Islet precursor cell (in vitro differentiated cells): Measurements from ENCODE around the gene PDGFA.

Experiments
- DNase-seq: peaks from one replicate; pipeline ENCODE4 v3.0.0-alpha.2; 2018

The PDGFA gene

DNA sequence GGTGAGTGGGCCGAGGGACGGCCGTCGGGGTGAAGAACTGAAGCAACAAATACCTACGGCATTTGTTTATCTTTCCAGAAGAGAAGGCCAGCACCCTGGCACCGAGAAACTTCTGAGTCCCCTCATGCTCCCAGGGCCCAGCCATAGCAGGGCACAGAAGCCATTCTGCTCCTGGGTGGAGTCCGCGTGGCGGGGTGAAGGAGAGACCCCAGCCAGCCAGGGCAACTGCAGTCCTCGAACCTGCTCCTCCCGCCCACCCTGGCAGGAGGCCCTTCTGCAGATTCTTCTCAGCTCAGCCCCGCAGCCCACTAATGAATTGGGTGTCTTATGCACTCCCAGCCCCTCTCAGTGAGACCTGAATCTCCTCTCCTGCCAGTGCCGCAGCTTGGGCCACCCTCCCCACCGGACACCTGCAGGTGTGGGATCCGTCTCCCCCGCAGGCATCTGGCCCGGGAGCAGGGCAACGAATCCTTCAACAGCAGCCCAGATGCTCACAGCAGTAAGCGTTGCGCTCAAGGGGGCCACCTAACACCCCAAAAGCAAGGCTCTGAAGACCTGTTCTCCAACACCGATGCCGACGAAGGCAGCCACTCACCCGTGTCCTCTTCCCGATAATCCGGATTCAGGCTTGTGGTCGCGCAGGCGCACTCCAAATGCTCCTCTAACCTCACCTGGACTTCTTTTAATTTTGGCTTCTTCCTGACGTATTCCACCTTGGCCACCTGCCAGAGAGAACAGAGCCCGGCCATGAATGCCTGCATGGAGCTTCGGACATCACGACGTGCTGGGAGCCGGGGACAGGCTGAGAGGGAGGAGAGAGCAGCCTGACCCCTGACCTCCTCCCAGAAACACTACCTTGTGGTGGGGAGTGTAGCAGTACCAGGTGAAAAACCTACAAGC, 18.9 kb downstream of the PDGFA start:
- DNase-seq: no peak

DNA sequence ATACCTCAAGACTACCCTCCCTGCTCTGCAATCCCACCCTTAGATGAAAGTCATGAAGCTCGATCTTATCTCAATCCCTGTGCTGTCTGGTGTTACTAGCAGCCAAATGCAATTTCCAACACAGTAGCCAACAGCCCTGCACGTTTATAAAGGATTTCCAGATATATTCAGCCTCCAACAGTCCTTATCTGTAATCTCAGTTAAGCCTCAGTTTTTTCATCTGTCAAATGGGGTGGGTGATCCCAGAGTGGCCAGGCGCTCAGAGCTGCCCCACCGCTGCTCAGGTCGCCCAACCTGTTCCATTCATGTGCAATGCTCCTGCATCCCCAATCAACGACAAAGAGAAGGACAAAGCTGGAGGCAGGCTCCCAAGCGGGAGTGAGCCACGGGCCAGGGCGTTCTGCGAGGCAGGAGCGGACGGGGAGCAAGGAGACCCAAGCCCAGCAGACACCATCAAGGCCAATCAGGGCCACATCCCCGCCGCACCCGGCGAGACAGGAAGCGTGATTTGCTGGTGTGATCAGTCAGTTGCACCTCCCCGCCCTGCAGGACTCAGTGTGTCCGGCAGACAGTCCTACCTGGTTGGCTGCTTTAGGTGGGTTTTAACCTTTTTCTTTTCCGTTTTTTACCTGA, 19.7 kb downstream of the PDGFA start:
- DNase-seq: no peak

DNA sequence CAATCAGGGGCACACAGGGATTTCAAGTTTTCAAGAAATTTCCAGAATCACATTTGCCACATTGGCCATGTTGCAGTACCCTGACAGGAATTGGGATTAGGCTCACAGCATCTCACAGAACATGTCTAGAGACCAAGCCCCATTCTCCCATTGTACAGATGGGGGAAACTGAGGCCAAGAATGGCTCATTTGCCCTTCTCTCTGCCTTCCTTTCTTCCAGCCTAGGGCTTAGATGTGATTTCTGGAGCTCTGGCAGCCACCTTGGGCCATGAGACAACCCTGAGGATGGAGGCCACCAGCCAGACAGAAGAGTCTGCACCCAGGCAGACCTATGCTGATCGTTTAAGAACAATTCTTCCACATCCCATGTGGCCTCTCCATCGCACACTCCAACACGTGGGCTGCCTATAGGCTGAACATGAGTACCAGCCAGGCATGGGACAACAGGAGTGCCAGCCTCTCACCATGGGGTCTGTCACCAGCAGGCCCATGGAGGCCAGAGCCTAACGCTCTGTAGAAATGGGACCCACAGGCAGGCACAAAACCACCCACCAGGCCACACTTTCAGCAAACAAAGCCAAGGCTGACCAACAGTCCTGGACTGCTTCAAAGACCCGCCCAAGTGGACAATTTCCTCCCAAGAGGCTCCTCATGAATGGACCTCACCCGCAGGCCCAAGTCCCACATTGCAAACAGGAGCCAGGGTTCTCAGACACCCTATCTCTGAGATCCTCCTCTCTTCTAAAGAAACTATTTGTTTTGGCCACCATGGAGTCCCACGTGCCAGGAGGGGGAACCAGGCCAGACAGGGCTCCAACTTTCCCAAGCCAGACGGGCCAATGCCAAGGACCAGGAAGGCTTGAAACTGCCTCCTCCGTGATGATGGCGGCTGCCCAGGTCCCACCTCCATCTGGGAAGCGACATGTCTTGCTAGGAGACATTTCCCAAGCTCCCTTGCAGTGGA, 20.7 kb downstream of the PDGFA start:
- no peak for DNase-seq

DNA sequence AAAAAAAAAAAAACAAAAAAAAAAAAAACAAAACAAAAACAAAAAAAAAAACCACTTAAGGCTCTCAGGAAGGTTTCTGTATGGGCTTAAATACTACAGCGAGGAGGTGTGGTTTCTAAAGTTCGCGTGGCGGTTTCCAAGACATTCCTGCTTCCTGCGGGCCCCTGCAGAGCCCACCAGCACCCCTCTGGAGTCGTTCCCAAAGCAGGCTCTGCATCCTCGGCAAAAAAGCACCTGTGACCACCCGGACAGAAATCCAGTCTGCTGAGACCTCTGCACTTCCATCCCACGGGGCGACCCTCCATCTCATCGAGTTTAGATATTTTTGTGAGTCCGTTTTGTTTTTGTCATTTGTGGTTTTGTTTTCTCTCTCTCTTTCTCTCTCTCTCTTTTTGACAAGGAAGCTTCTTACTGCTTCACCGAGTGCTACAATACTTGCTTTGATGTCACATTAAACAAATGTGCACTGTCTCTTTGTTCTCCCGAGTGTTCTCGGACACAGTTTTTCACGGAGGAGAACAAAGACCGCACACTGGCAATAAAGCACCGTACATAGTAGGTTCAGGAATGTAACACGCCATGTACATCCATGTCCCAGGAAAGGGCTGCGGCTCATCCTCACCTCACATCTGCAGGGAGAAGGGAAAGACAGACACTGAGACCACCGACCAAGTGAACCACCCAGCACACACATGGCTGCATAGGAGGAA, 21.5 kb downstream of the PDGFA start:
- DNase-seq: no peak

DNA sequence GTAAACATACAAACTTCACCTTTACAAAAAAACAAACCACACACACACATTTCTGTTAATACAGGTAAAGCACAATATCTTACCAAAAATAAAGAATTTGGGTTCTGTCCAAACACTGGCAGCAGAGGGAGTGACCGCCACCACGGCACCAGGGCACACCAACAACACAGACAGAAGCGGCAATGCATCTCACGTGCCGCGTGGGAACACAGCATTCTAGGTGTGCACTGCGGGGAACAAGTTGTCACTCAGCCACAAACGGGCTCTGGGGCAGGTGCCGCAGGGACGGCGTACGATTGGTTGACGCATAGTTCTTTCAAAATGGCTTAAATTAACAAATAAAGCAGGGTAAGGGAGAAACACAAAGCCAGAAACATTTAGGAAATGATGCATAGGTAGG, 22.3 kb downstream of the PDGFA start:
- no peak for DNase-seq

DNA sequence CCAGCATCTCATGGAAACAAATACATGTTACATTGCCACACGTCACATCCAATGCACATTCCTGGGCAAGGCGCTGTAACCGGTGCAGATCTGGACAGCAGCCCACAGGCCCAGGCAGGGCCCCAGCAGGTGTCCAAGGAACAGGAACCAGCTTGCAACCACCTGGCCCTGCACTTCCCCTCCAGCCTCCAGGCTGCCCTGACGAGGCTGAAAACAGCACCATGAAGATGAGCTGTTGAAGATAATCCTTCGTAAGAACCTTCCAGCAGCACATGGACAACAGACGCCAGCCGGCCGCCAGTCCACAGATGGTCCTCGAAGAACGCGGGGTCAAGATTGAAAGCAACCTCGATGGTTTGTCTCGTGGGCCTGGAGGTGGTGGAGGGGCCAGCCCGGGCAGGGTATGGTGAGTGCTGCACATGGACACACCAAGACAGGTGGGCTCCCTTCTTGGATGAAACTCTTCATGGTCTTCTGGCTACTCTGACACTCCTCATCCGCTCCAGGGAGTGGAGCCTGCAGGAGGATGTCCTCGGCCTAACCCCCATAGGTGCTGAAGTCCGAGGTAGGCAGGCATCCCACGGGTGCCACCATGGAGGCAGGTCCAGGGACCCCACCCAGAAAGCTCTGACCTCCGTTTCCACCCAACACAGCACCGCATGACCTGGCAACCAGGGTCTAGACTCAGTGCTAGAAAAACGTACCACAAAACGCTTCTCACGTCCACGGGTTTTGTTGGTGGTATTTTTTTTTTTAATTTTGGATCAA, 22.9 kb downstream of the PDGFA start:
- no peak for DNase-seq

DNA sequence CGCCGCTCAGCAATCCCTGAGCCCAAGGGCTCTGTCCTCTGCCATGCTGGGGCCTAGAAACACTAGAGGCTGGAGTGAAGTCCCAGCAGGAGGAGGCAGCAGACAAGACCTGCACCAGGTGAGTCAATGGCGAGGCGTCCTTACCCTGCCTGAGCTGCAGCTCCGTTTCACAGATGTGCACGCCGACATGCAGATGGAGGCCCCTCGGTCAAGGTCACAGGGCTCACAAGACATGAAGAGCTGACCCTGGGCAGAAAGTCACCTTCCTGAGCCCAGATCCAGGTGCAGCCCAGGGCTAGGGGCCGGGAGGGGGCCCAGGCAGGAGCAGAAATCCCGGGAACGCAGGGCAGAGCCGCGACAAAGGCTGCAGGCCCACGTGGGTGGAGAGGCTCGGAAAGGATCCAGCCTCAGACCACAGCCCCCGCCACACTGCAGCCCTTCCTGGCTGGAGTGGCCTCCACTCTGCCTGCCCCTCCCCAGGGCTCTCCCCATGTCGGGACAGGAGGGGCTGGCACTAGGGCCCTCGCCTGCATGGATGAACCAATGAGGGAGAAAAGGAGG, 23.8 kb downstream of the PDGFA start:
- DNase-seq: no peak

DNA sequence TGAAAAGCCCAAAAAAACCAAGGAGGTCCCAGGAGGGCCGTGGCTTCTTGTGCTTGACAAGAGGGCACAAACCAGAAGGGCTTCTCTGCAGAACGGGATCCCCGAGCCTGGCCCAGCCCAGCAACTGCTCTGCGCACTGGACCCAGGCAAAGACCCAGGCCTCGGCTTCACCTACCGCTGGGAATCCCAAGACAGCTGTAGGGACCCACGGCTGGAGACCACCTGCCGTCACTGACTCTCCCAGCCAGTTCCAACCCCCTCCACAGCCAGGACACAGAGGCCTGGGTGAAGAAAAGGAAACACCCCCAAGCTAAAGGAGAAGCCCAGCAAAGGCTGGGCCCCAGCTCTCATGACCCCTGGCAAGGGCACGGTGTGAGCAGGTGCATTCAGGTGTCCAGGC, 24.3 kb downstream of the PDGFA start:
- DNase-seq: no peak

DNA sequence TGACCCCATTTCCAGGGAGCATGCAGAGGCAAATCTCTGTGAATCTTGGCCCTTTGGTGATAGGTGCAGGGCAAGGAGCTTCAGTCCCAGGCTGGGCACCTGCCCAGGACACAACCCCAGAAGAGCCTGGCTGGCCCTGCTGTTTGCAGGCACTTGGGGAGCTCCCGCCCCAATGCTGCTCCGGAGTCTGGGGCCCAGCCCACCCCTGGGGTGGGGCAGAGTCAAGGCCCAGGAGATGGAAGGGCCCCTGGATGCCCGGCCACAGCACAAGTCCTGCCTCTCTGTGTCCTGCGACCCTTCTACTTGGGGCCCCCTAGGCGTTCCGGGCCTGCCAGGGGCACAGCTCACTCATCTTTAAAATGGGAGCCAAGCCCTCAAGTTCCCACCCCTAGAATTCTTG, 24.7 kb downstream of the PDGFA start:
- DNase-seq: no peak

DNA sequence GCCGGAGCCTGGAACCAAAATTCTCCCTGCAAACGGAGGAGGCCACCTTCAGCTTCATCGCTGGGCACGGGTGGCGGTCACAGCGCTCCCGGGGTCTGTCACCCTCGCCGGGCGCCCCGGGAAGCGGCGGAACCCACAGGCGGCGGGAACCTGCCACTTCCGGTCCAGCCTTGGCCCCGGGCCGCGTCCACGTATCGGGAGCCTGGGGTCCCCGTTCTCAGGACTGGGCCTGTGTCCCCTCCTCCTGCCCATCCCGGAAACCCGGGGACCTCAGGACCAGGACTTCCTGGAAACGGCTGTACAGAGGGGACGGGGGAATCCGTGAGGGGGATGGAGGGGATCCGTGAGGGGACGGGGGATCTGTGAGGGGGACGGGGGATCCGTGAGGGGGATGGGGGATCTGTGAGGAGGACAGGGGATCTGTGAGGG, 25.4 kb downstream of the PDGFA start:
- no peak for DNase-seq

DNA sequence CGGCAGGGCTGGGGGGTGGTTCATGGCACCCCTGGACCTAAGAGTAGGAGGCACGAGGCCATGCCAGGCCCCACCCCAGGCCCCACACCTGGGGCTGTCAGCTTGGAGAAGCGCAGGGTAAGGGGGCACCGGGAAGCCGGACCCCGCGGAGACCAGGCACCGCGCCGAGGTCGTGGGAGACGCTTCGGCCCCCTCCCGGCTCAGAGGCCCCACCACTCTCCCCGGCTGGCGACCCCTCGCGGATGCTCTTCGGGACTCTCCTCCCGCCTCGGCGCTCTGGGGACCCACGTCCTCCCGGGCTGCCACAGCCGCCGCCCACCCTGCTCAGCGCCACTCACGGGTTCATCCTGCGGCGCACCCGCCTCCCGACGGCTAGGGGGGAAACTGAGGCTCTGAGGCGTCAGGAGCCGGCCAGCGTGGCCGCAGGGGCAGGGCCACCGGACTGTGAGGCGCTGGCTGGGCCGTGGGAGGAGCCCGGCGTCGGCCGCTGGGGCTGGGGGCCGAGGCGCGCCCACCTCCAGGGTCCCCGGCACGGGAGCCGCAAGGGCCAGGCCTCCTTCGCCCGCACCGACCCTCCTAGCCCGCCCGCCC, 25.9 kb downstream of the PDGFA start:
- DNase-seq: no peak

DNA sequence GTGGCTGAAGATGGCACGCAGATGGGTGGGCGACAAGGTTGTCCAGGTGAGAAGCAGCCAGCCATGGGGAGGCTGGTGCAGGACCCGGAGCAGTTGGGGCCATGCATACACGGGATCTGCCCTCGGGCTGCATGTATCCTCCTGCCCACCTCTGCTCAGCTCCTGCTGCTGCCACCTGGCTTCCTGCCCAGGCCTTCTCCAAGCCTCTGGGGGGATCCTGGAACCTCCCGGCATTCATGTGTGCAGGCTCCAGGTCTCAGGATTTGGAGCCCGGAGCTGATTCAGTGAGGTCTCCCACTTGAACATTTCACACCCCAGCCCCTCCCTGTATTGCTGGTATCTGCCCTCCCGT, 27.0 kb downstream of the PDGFA start:
- no peak for DNase-seq

DNA sequence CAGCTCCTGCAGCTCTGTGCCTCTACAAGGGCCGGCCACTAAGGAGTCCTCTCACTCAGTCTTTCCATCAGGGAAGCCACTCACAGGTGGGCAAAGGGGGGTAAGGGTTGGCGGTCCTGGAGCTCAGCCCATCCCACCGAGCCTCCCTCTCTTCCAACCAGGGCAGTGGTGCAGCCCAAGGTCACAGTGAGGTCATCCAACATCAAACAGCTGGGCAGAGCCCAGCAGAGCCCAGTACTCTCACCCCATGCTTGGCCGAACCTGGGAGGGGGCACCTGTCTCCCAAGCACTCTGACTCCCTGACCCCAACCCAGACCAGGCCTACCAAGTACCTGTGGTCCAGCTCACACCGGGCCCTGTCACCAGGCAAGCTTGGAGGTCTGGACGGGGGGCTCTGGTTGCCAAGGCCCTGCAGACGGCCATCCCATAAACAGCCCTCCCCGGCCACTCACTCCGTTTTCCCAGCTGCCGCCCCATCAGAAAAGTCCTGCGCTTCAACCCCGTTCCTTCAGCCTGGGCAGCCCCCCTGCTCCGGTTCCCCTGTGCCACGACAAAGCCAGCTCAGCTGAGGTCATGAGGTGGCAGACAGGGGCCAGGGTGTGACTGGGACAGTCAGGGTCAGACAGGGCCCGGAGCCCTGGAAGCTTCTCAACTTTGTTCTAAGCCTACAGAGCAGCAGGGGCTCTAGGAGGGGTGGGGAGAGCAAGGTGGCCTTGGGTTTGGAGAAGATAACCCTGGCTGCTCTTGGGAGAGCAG, 27.5 kb downstream of the PDGFA start:
- no peak for DNase-seq

DNA sequence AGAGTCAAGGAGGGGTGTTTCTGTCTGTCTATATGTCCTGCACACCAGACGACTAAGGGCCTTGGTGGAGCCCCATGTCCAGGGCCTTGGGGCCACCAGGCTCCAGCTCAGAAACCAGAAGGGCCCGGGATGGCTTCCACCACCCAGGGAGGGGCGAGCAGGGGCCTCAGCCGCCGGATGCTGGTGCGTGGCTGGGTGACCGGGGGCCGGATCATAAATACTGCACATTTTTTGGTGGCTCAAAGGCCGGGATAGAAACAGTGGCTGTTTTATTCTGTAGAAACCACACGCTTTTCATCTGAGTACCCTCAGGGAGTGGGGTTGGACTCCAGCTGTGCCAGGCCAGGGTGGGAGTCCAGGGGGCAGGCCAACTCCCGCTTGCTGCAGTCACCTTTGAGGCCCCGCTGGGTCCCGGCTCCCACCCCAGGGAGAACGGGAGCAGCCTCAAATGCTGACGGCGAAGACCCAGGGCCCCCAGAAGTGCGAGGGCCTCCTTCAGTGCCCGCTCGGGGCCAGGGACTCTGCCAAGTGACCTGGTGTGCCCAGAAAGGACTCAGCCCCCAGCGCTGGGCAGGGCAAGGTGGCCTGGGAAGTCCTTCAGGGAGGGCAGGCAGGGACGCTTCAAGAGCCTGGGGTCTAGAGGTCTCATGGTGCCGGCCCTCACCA, 28.2 kb downstream of the PDGFA start:
- DNase-seq: no peak

DNA sequence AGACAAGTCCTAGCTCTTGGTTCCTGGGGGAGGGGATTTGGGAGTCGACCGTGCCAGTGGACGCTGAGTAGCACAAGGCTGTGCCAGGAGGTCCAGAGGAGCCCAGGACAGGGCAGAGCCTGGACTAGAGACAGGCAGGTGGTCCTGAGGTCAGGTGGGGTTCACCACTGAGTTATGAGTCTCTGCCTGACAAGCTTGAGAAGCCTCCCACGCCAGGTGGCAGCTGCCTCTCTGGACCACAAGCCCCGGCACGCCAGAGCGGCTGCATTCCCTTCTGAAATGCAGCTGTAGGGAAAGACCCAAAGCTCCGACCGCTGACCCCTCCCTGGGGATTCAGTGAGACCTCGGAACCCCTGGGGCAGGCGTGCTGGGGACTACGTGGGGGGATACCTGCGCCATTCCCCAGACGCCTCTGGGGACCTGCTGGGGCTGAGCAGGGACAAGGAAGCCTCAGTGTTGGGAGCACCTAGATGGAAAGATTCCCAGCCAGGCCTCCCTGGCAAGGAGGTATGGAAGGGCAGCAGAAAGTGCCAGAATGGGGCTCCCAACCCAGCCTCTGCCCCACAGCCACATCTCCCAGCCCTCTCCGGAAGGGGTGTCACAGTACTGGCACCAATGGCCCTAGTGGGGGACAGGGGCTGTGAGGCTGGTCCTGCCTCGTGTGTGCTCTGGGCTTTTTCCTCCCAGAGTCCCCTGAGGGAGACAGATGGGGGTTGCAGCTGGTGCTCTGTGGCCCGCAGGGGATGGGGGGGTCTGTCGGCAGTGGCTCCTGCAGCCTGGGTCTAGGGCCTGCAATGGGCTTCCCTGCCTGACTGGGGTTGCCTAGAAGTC, 29.0 kb downstream of the PDGFA start:
- no peak for DNase-seq

DNA sequence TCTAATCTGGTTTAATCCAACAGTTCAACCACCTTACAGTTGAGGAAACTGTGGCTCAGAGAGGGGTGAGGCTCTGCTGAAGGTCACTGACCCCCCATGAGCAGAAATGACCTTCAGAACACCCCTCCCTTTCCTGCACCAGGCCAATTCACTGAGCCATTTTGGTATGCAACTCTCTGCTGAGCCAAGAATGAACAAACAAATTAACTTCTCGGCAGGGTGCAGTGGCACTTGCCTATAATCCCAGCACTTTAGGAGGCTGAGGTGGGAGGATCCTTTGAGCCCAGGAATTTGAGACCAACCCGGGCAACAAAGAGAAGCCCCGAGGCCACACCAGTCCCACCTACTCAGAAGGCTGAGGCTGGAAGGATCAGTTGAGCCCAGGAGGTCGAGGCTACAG, 29.8 kb downstream of the PDGFA start:
- no peak for DNase-seq

DNA sequence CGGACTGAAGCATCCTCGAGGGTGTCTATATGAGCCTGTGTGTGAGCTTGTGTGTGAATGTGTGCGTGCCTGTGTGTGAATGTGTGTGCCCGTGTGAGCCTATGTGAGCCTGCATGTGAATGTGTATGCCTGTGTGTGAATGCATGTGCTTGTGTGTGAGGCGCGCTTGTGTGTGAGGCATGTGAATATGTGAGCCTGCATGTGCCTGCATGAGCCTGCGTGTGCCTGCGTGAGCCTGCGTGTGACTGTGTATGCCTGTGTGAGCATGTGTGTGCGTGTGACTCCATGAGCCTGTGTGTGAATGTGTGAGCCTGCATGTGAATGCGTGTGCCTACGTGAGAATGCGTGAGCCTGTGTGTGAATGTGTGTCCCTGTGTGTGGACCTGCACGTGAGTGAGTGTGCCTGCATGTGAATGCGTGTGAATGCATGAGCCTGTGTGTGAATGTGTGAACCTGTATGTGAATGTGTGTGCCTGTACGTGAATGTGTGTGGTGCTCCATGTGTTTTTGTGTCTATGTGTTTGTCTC, 33.4 kb downstream of the PDGFA start:
- no peak for DNase-seq
